Mesendoderm (in vitro differentiated cells): Measurements from ENCODE around the gene KDM6A.

Experiments
- DNase-seq: peaks from one replicate; pipeline ENCODE4 v3.0.0; 2013
- H2AK5ac ChIP-seq: 2 replicates; pipeline ENCODE4 v1.6.1; 2013; ENCODE audit warnings: low read length, inconsistent platforms
- H2BK120ac ChIP-seq: 2 replicates; pipeline ENCODE4 v1.6.1; 2013; ENCODE audit warnings: low read depth, mild to moderate bottlenecking, low read length, moderate library complexity, mixed read lengths
- H2BK15ac ChIP-seq: replicated peaks from 2 replicates; pipeline ENCODE4 v1.6.1; 2013; ENCODE audit warnings: low read depth, mild to moderate bottlenecking, moderate library complexity
- H2BK5ac ChIP-seq: 2 replicates; pipeline ENCODE4 v1.6.1; 2013; ENCODE audit warnings: low read length, inconsistent platforms
- H3K18ac ChIP-seq: 2 replicates; pipeline ENCODE4 v1.6.1; 2013; ENCODE audit warnings: mild to moderate bottlenecking, low read length, mixed read lengths
- H3K23ac ChIP-seq: one replicate; pipeline ENCODE4 v1.6.1; 2013; ENCODE audit warnings: low read length
- H3K27ac ChIP-seq: 2 replicates; pipeline ENCODE4 v1.5.1; 2013; ENCODE audit warnings: low read depth, mild to moderate bottlenecking, inconsistent platforms, low read length, moderate library complexity
- H3K27me3 ChIP-seq: 2 replicates; pipeline ENCODE4 v1.6.1; 2013; ENCODE audit warnings: low read length, control low read depth, mild to moderate bottlenecking, inconsistent platforms; ENCODE audit not compliant: insufficient read depth, poor library complexity
- H3K36me3 ChIP-seq: 2 replicates; pipeline ENCODE4 v1.6.1; 2013; ENCODE audit warnings: low read length, inconsistent platforms; ENCODE audit not compliant: control insufficient read depth, insufficient read depth
- H3K4ac ChIP-seq: one replicate; pipeline ENCODE4 v1.6.1; 2013; ENCODE audit warnings: low read depth, mild to moderate bottlenecking, low read length, moderate library complexity
- H3K4me1 ChIP-seq: 2 replicates; pipeline ENCODE4 v1.6.1; 2013; ENCODE audit warnings: low read depth, low read length, inconsistent platforms; ENCODE audit not compliant: control insufficient read depth
- H3K4me2 ChIP-seq: 2 replicates; pipeline ENCODE4 v1.6.1; 2013; ENCODE audit warnings: low read length
- H3K4me3 ChIP-seq: 2 replicates; pipeline ENCODE4 v1.5.1; 2013; ENCODE audit warnings: mild to moderate bottlenecking, low read length
- H3K56ac ChIP-seq: one replicate; pipeline ENCODE4 v1.6.1; 2013; ENCODE audit warnings: low read length
- H3K79me1 ChIP-seq: 2 replicates; pipeline ENCODE4 v1.6.1; 2013; ENCODE audit warnings: low read length, inconsistent platforms
- H3K79me2 ChIP-seq: 2 replicates; pipeline ENCODE4 v1.6.1; 2013; ENCODE audit warnings: mild to moderate bottlenecking, low read length; ENCODE audit not compliant: control insufficient read depth, insufficient read depth
- H3K9ac ChIP-seq: 2 replicates; pipeline ENCODE4 v1.6.1; 2013; ENCODE audit warnings: low read length, inconsistent platforms
- H4K5ac ChIP-seq: one replicate; pipeline ENCODE4 v1.6.1; 2013; ENCODE audit warnings: low read length
- H4K8ac ChIP-seq: one replicate; pipeline ENCODE4 v1.6.1; 2013; ENCODE audit warnings: low read depth, mild to moderate bottlenecking, control low read depth, low read length, moderate library complexity
- WGBS: extraction: QIAGEN DNeasy Blood & Tissue Kit; methylation state at CpG from one replicate; pipeline ENCODE4 v1.1.7; 2013; ENCODE audit warnings: low lambda C conversion rate, missing lambda C conversion rate; ENCODE audit not compliant: insufficient coverage; ENCODE audit errors: extremely low coverage; 5-methylcytosine and 5-hydroxymethylcytosine counted together

KDM6A gene

DNA sequence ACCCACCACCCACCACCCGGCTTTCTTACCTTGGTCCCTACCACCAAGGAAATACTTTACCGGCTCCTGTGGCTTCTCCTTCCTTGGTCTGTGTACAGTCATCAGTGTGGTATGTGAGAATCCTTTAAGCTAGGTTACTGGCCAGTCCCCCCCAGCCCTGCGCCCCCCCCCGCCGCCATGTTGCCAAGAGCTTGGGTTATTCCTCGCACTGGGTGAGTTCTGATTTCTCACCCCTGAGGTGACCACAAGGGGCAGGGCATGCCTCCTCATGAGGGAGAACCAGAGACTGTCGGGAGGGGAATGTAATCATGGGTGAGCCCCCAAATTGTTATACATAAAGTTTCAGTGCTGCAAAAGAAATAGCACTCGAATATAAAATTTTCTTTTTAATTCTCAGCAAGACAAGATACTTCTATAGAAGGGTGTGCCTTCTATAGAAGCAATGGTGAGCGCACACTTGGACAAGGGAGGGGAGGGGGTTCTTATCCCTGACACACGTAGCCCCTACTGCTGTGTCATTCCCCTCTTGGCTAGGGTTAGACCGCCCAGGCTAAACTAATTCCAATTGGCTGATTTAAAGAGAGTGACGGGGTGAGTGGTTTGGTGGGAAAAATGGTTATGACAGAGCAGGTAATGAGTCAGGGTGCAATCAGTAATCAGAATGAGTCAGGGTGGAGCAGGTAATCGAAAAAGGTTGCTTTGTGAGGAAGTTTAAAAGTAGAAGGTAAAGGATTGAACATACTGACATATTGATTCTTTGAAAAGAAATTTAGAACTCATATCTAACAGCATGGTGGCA, 133.2 kb downstream of the KDM6A start:
- no CpG with 5 or more reads among the region's 13 CpGs for WGBS
- Histone ChIP-seq H3K27ac (no peak overlapping the region), H4K8ac (no peak overlapping the region), H3K4me1 (no peaks in the 10 kb centered on the region), H3K4ac (no peak overlapping the region), H4K5ac (no peak overlapping the region), H3K4me3 (no peak overlapping the region), H2BK15ac (no peak overlapping the region), H3K79me2 (peaks cover 26% of the 10 kb centered on the region), H3K36me3 (no peaks in the 10 kb centered on the region), H3K18ac (no peak overlapping the region), H2AK5ac (no peak overlapping the region), H3K56ac (no peak overlapping the region), H2BK120ac (no peak overlapping the region), H3K27me3 (no peaks in the 10 kb centered on the region), H3K9ac (no peak overlapping the region), H2BK5ac (no peak overlapping the region), H3K4me2 (no peak overlapping the region), H3K79me1 (no peaks in the 10 kb centered on the region), H3K23ac (no peak overlapping the region)
- DNase-seq = peak; percentile 70

DNA sequence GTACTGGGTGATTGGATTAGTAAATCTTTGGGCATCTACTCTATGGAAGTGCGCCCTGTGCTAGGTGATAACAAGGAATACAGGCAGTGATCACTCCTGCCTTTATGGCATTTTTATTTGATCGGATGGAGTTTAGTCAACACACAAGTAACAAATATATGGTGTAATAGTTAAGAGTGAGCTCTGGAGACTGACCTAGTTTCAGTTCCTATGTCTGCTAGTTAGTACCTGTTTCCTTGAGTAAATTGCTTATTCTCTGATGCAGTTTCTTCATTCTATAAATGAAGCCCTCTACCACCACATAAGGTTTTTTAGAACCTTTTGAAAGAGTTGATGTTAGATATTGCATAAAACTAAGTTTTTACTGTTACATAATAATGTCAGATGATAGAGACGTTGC, 134.6 kb downstream of the KDM6A start:
- H3K9ac ChIP-seq = no peak overlapping the region
- H3K18ac ChIP-seq = no peak overlapping the region
- H3K79me2 ChIP-seq = peaks cover 30% of the 10 kb centered on the region
- no peak overlapping the region for H2BK15ac ChIP-seq
- H2BK5ac ChIP-seq = no peak overlapping the region
- no peak for DNase-seq
- H3K4me1 ChIP-seq = no peaks in the 10 kb centered on the region
- H3K27me3 ChIP-seq = no peaks in the 10 kb centered on the region
- H4K8ac ChIP-seq = no peak overlapping the region
- no peak overlapping the region for H3K4me2 ChIP-seq
- no CpG with 5 or more reads among the region's 3 CpGs for WGBS
- H3K79me1 ChIP-seq = no peaks in the 10 kb centered on the region
- H4K5ac ChIP-seq = no peak overlapping the region
- H2AK5ac ChIP-seq = no peak overlapping the region
- H2BK120ac ChIP-seq = no peak overlapping the region
- no peak overlapping the region for H3K27ac ChIP-seq
- no peaks in the 10 kb centered on the region for H3K36me3 ChIP-seq
- no peak overlapping the region for H3K4ac ChIP-seq
- no peak overlapping the region for H3K23ac ChIP-seq
- H3K56ac ChIP-seq = no peak overlapping the region
- H3K4me3 ChIP-seq = no peak overlapping the region

- H3K27me3 ChIP-seq = no peaks in the 10 kb centered on the region
- no peak overlapping the region for H3K18ac ChIP-seq
- no peak overlapping the region for H3K23ac ChIP-seq
- no peak overlapping the region for H3K4ac ChIP-seq
- no peak overlapping the region for H3K4me3 ChIP-seq
- H4K5ac ChIP-seq = no peak overlapping the region
- no peak overlapping the region for H3K4me2 ChIP-seq
- H4K8ac ChIP-seq = no peak overlapping the region
- no peak overlapping the region for H3K9ac ChIP-seq
- H2BK5ac ChIP-seq = no peak overlapping the region
- H3K56ac ChIP-seq = no peak overlapping the region
- H3K79me1 ChIP-seq = no peaks in the 10 kb centered on the region
- H3K36me3 ChIP-seq = no peaks in the 10 kb centered on the region
- no CpG with 5 or more reads among the region's 3 CpGs for whole genome bisulfite sequencing
- peak; percentile 30 for DNase-seq
- peaks cover 34% of the 10 kb centered on the region for H3K79me2 ChIP-seq
- no peak overlapping the region for H2BK120ac ChIP-seq
- H2AK5ac ChIP-seq = no peak overlapping the region
- H3K27ac ChIP-seq = no peak overlapping the region
- H2BK15ac ChIP-seq = no peak overlapping the region
- no peaks in the 10 kb centered on the region for H3K4me1 ChIP-seq
These were observed 136.5 kb downstream of the KDM6A start for GRCh38 chrX:45009371-45010000.

GRCh38 chrX:45011131-45011530, 138.1 kb downstream of the KDM6A start:
- no peak overlapping the region for H3K56ac ChIP-seq
- no peak overlapping the region for H3K23ac ChIP-seq
- H2AK5ac ChIP-seq = no peak overlapping the region
- H3K79me2 ChIP-seq = peaks cover 33% of the 10 kb centered on the region
- H3K4me3 ChIP-seq = no peak overlapping the region
- no peak overlapping the region for H3K9ac ChIP-seq
- H3K4ac ChIP-seq = no peak overlapping the region
- no peaks in the 10 kb centered on the region for H3K27me3 ChIP-seq
- H2BK5ac ChIP-seq = no peak overlapping the region
- no peak overlapping the region for H2BK15ac ChIP-seq
- no peaks in the 10 kb centered on the region for H3K79me1 ChIP-seq
- no peak overlapping the region for H3K4me2 ChIP-seq
- no peak for DNase-seq
- H3K18ac ChIP-seq = no peak overlapping the region
- H4K8ac ChIP-seq = no peak overlapping the region
- H2BK120ac ChIP-seq = no peak overlapping the region
- H3K27ac ChIP-seq = no peak overlapping the region
- H3K4me1 ChIP-seq = no peaks in the 10 kb centered on the region
- H4K5ac ChIP-seq = no peak overlapping the region
- no peaks in the 10 kb centered on the region for H3K36me3 ChIP-seq

DNA sequence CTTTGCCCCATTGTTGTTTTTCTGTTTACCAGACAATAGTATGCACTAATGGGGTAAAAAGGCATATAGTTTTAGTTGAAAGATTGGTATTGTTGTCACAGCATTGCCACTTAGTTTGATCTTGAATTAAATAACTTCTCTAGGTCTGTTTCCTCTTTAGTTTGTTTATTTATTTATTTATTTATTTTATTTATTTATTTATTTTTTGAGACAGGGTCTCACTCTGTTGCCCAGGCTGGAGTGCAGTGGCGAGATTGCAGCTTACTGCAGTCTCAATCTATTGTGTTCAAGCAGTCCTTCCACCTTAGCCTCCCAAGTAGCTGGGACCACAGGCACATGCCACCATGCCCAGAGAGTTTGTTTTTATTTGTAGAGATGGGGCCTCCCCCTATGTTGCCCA, 138.6 kb downstream of the KDM6A start:
- Histone ChIP-seq H3K4ac (no peak overlapping the region), H3K36me3 (no peaks in the 10 kb centered on the region), H3K79me2 (peaks cover 30% of the 10 kb centered on the region), H2BK15ac (no peak overlapping the region), H3K27ac (no peak overlapping the region), H3K4me1 (no peaks in the 10 kb centered on the region), H2BK120ac (no peak overlapping the region), H3K4me3 (no peak overlapping the region), H3K23ac (no peak overlapping the region), H4K5ac (no peak overlapping the region), H3K79me1 (no peaks in the 10 kb centered on the region), H3K9ac (no peak overlapping the region), H2BK5ac (no peak overlapping the region), H3K4me2 (no peak overlapping the region), H4K8ac (no peak overlapping the region), H3K27me3 (no peaks in the 10 kb centered on the region), H2AK5ac (no peak overlapping the region), H3K18ac (no peak overlapping the region), H3K56ac (no peak overlapping the region)
- no peak for DNase-seq
- no CpG with 5 or more reads among the region's 1 CpG for WGBS
